PC-3 (cell line): ENCODE results near the gene KRT82.

Experiments
- EZH2 ChIP-seq: fragments of 300-600 bp; sonication (generic); IDR thresholded peaks from one replicate; pipeline ENCODE4 v1.6.1; 2017; ENCODE audit warnings: antibody characterized with exemption, mild to moderate bottlenecking, low read length; ENCODE audit not compliant: unreplicated experiment
- EZH2phosphoT487 ChIP-seq: fragments of 300-600 bp; sonication (generic); IDR thresholded peaks from 2 replicates; pipeline ENCODE4 v1.6.1; 2018; ENCODE audit warnings: mild to moderate bottlenecking, antibody characterized with exemption, low read length, borderline replicate concordance
- TF ChIP-seq, protein P1 (sequence below): fragments of 300-600 bp; sonication (generic); conservative IDR thresholded peaks from 2 replicates; pipeline ENCODE4 v1.5.1; 2017; ENCODE audit warnings: antibody characterized with exemption, low read depth, mild to moderate bottlenecking, low read length

DNA sequence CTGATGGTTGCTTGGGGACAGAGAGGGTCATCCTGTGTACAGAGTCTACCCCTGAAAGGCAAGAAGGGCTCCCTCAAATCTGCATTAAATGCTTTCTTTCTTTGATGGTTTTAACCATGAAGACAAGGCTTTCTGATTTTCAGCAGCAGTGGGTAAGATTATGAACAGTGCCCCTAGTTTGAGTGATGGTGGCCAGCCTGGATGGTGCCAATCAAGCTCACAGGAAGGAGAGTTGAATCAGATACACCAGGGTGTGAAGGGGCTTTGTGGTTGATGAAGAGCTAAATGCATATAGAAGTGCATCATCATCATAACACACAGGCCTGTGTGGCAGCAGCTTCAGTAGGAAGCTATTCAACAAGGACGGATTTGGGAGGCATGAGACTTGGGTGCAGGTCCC lies 44.6 kb downstream of the KRT82 start:
- TF ChIP-seq, protein P1, sequence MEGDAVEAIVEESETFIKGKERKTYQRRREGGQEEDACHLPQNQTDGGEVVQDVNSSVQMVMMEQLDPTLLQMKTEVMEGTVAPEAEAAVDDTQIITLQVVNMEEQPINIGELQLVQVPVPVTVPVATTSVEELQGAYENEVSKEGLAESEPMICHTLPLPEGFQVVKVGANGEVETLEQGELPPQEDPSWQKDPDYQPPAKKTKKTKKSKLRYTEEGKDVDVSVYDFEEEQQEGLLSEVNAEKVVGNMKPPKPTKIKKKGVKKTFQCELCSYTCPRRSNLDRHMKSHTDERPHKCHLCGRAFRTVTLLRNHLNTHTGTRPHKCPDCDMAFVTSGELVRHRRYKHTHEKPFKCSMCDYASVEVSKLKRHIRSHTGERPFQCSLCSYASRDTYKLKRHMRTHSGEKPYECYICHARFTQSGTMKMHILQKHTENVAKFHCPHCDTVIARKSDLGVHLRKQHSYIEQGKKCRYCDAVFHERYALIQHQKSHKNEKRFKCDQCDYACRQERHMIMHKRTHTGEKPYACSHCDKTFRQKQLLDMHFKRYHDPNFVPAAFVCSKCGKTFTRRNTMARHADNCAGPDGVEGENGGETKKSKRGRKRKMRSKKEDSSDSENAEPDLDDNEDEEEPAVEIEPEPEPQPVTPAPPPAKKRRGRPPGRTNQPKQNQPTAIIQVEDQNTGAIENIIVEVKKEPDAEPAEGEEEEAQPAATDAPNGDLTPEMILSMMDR, result no peak
- TF ChIP-seq EZH2 (no peak), EZH2phosphoT487 (no peak)
